SK-N-SH treated with all-trans-retinoic acid at 6 μM for 48 hours (cell line): Measurements from ENCODE around the gene BIK.

Experiments
- ATAC-seq: fragments of 200-7000 bp; cut with Tn5 transposase; 3 replicates; pipeline ENCODE4 v1.9.1; 2020; ENCODE audit warnings: mild to moderate bottlenecking, moderate library complexity
- ARNTL ChIP-seq: fragments of 450-650 bp; formaldehyde crosslinking; IDR thresholded peaks from 2 replicates; pipeline ENCODE4 v1.5.0; 2020; ENCODE audit warnings: low read depth, mild to moderate bottlenecking, moderate library complexity, borderline replicate concordance
- BACH2 ChIP-seq: fragments of 250-450 bp; sonication (Bioruptor Pico); IDR thresholded peaks from 2 replicates; pipeline ENCODE4 v1.9.0; 2021; ENCODE audit warnings: mild to moderate bottlenecking, borderline replicate concordance
- CREB5 ChIP-seq: fragments of 250-450 bp; sonication (Bioruptor Pico); IDR thresholded peaks from 2 replicates; pipeline ENCODE4 v1.5.1; 2020; ENCODE audit warnings: low read depth, mild to moderate bottlenecking, moderate library complexity
- CSDC2 ChIP-seq: fragments of 250-450 bp; sonication (Bioruptor Pico); IDR thresholded peaks from 2 replicates; pipeline ENCODE4 v1.5.0; 2020; ENCODE audit warnings: mild to moderate bottlenecking, moderate library complexity
- ESRRG ChIP-seq: fragments of 250-450 bp; sonication (Bioruptor Pico); IDR thresholded peaks from 2 replicates; pipeline ENCODE4 v1.6.1; 2021; ENCODE audit warnings: mild to moderate bottlenecking
- ISL1 ChIP-seq: fragments of 250-450 bp; sonication (Bioruptor Pico); IDR thresholded peaks from 2 replicates; pipeline ENCODE4 v2.1.2; 2022; ENCODE audit warnings: mild to moderate bottlenecking, moderate library complexity
- OSR1 ChIP-seq: fragments of 250-450 bp; sonication (Bioruptor Pico); IDR thresholded peaks from 2 replicates; pipeline ENCODE4 v1.8.0; 2022; ENCODE audit warnings: moderate library complexity, mild to moderate bottlenecking, inconsistent platforms
- PATZ1 ChIP-seq: fragments of 250-450 bp; sonication (Bioruptor Pico); IDR thresholded peaks from 2 replicates; pipeline ENCODE4 v1.8.0; 2020; ENCODE audit warnings: mild to moderate bottlenecking, moderate library complexity, borderline replicate concordance
- POU6F1 ChIP-seq: fragments of 250-450 bp; sonication (Bioruptor Pico); IDR thresholded peaks from 2 replicates; pipeline ENCODE4 v1.8.0; 2021; ENCODE audit warnings: low read depth, mild to moderate bottlenecking, moderate library complexity, borderline replicate concordance
- PPARA ChIP-seq: fragments of 250-450 bp; sonication (Bioruptor Pico); IDR thresholded peaks from 2 replicates; pipeline ENCODE4 v1.5.0; 2020; ENCODE audit warnings: mild to moderate bottlenecking, borderline replicate concordance
- RARB ChIP-seq: fragments of 250-450 bp; sonication (Bioruptor Pico); IDR thresholded peaks from 2 replicates; pipeline ENCODE4 v1.8.0; 2021; ENCODE audit warnings: mild to moderate bottlenecking, moderate library complexity
- SNAI2 ChIP-seq: fragments of 250-450 bp; sonication (Bioruptor Pico); IDR thresholded peaks from 2 replicates; pipeline ENCODE4 v1.5.0; 2020; ENCODE audit warnings: mild to moderate bottlenecking, moderate library complexity
- TCF4 ChIP-seq: fragments of 250-450 bp; sonication (Bioruptor Pico); IDR thresholded peaks from 2 replicates; pipeline ENCODE4 v1.8.0; 2021; ENCODE audit warnings: mild to moderate bottlenecking, moderate library complexity, borderline replicate concordance
- ZC3H10 ChIP-seq: fragments of 250-450 bp; sonication (Bioruptor Pico); IDR thresholded peaks from 2 replicates; pipeline ENCODE4 v1.5.1; 2021; ENCODE audit warnings: mild to moderate bottlenecking, moderate library complexity
- ZFP3 ChIP-seq: fragments of 250-450 bp; sonication (Bioruptor Pico); IDR thresholded peaks from 2 replicates; pipeline ENCODE4 v1.5.0; 2020; ENCODE audit warnings: mild to moderate bottlenecking, moderate library complexity
- ZFP30 ChIP-seq: fragments of 450-650 bp; formaldehyde crosslinking; IDR thresholded peaks from 2 replicates; pipeline ENCODE4 v1.5.0; 2022; ENCODE audit warnings: mild to moderate bottlenecking, moderate library complexity
- ZNF565 ChIP-seq: fragments of 450-650 bp; formaldehyde crosslinking; conservative IDR thresholded peaks from 2 replicates; pipeline ENCODE4 v1.5.0; 2020; ENCODE audit warnings: low read depth, mild to moderate bottlenecking, moderate library complexity
- ZNF70 ChIP-seq: fragments of 450-650 bp; formaldehyde crosslinking; IDR thresholded peaks from 2 replicates; pipeline ENCODE4 v1.5.0; 2020; ENCODE audit warnings: mild to moderate bottlenecking, moderate library complexity
- ZNF8 ChIP-seq: fragments of 450-650 bp; formaldehyde crosslinking; IDR thresholded peaks from 2 replicates; pipeline ENCODE4 v1.5.0; 2020; ENCODE audit warnings: mild to moderate bottlenecking, moderate library complexity
- TF ChIP-seq, protein P1 (sequence below): fragments of 250-450 bp; sonication (Bioruptor Pico); IDR thresholded peaks from 2 replicates; pipeline ENCODE4 v1.5.0; 2020; ENCODE audit warnings: mild to moderate bottlenecking, moderate library complexity

Gene BIK

GRCh38 chr22:43148581-43148980, 38.0 kb downstream of the BIK start:
- ATAC-seq = no peak
- no peak for TF ChIP-seq ZFP30 (CRISPR knock-in tag)
- no peak for TF ChIP-seq ISL1 (CRISPR knock-in tag)
- no peak for TF ChIP-seq RARB (CRISPR knock-in tag)
- TF ChIP-seq ZFP3 (CRISPR knock-in tag) = no peak
- no peak for TF ChIP-seq ZNF70 (CRISPR knock-in tag)
- TF ChIP-seq ARNTL (CRISPR knock-in tag) = no peak
- TF ChIP-seq ZNF565 = no peak
- no peak for TF ChIP-seq ESRRG (CRISPR knock-in tag)
- no peak for TF ChIP-seq CREB5 (CRISPR knock-in tag)
- no peak for TF ChIP-seq PATZ1 (CRISPR knock-in tag)

DNA sequence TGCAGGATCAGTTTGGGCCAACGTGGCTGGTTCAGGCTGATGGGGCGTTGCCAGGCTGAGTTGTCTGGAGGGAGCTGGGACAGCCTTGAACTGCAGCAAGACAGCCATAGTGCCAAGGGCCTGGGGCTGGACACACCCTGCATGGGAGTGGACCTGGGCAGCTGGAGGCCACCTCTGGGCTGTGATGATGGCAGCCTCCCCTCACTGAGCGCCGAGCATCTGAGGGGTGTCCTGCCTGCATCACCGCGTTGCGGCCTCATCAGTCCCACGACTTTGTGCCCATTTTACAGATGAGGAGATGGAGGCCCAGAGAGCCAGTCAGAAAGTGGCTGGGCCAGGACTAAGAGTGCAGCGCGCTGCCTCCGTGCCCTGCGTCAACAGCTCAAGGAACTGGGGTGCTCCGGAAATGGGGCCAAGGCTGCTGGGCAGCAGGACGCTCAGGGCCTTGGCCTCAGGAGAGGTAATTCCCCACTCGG, 40.2 kb downstream of the BIK start:
- TF ChIP-seq SNAI2 (CRISPR knock-in tag) (no peak), ISL1 (CRISPR knock-in tag) (no peak), CSDC2 (CRISPR knock-in tag) (no peak), ESRRG (CRISPR knock-in tag) (no peak), RARB (CRISPR knock-in tag) (no peak), OSR1 (no peak), ZNF8 (CRISPR knock-in tag) (no peak), ZFP30 (CRISPR knock-in tag) (no peak), PPARA (CRISPR knock-in tag) (no peak), TCF4 (CRISPR knock-in tag) (no peak), ZNF565 (no peak)
- TF ChIP-seq, protein P1, sequence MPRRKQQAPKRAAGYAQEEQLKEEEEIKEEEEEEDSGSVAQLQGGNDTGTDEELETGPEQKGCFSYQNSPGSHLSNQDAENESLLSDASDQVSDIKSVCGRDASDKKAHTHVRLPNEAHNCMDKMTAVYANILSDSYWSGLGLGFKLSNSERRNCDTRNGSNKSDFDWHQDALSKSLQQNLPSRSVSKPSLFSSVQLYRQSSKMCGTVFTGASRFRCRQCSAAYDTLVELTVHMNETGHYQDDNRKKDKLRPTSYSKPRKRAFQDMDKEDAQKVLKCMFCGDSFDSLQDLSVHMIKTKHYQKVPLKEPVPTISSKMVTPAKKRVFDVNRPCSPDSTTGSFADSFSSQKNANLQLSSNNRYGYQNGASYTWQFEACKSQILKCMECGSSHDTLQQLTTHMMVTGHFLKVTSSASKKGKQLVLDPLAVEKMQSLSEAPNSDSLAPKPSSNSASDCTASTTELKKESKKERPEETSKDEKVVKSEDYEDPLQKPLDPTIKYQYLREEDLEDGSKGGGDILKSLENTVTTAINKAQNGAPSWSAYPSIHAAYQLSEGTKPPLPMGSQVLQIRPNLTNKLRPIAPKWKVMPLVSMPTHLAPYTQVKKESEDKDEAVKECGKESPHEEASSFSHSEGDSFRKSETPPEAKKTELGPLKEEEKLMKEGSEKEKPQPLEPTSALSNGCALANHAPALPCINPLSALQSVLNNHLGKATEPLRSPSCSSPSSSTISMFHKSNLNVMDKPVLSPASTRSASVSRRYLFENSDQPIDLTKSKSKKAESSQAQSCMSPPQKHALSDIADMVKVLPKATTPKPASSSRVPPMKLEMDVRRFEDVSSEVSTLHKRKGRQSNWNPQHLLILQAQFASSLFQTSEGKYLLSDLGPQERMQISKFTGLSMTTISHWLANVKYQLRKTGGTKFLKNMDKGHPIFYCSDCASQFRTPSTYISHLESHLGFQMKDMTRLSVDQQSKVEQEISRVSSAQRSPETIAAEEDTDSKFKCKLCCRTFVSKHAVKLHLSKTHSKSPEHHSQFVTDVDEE = no peak
- TF ChIP-seq, all 23 proteins: peak for 0
- ATAC-seq = no peak

DNA sequence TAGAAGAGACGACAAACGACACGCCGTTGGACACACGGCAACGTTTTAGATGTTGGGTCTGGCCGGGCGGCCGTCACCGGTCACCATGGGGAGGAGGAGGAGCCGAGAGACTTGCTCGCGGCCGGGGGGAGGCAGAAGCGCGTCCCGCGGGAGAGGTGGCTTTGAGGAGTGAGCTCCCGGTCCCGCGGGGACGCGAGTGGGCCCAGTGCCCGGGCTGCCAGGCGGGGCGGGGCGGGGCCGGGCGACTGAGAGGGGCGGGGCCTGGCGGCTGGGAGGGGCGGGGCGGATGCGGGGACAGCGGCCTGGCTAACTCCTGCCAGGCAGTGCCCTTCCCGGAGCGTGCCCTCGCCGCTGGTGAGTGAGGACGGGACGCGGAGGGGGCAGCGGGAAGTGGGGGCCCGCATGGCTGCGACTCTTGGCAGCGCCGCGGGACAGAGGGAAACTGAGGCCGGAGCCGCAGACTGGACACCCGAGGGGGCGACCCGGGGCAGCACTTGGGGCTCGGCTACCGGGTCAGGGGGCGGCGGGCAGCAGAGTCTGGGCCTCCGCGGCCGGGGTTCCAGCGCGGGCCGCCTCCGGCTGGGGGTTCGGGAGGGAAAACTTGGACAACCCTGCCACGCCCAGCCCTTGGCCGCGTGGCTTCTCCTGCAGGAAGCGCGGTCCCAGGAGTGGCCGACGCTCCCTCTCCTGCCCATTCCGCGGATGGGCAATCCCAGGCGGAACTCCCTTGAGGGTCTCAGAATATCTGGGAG, 40.9 kb downstream of the BIK start, which contains the start of gene TSPO:
TSPO (plus strand) TSS at position 309 of the 752 bp plus-strand sequence. CDS start 7,680 bp downstream, outside the sequence.
- no peak for TF ChIP-seq ESRRG (CRISPR knock-in tag)
- TF ChIP-seq ZFP3 (CRISPR knock-in tag) = no peak
- no peak for TF ChIP-seq PATZ1 (CRISPR knock-in tag)
- TF ChIP-seq SNAI2 (CRISPR knock-in tag) = no peak
- TF ChIP-seq ISL1 (CRISPR knock-in tag) = no peak
- peak; percentile 80 for ATAC-seq

DNA sequence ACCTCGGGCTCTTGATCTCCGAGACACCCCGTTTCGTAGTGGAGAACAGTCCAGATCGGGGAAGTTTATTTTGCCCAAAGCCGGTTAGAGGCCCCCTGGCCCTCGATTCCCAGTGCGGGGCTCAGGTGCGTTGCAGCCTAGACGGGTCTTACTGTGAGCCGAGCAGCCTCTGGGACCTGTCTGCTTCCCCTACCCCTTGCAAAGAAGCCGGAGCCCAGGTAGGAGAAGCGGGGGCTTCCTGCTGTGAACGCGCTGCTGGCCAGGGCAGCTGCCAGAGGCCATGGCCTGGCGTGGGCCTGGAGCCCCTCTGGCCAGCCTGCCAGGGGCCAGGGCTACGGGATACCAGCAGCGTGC, 41.4 kb downstream of the BIK start:
- ATAC-seq = peak; percentile 13; the same call in 1 of the 3 replicates
- TF ChIP-seq ZC3H10 = no peak
- no peak for TF ChIP-seq OSR1
- TF ChIP-seq SNAI2 (CRISPR knock-in tag) = no peak
- TF ChIP-seq BACH2 = no peak
- TF ChIP-seq, protein P1 = no peak
- no peak for TF ChIP-seq ZFP3 (CRISPR knock-in tag)
- no peak for TF ChIP-seq POU6F1 (CRISPR knock-in tag)
- no peak for TF ChIP-seq ESRRG (CRISPR knock-in tag)
- TF ChIP-seq ZNF70 (CRISPR knock-in tag) = no peak
- TF ChIP-seq CSDC2 (CRISPR knock-in tag) = no peak
- TF ChIP-seq PPARA (CRISPR knock-in tag) = no peak
- no peak for TF ChIP-seq RARB (CRISPR knock-in tag)
- no peak for TF ChIP-seq ISL1 (CRISPR knock-in tag)
